NCI-H146 (cell line): Measurements from ENCODE around the gene SV2C.
"Not testable (repeated sequence)": the region's sequence is repeated elsewhere in the genome, so short reads cannot be mapped to it uniquely, and the experiment has no call there.

Source experiments
- DNase-seq: peaks from one replicate; lab custom pipeline; 2025; lab: John Stamatoyannopoulos, UW

SV2C gene

DNA sequence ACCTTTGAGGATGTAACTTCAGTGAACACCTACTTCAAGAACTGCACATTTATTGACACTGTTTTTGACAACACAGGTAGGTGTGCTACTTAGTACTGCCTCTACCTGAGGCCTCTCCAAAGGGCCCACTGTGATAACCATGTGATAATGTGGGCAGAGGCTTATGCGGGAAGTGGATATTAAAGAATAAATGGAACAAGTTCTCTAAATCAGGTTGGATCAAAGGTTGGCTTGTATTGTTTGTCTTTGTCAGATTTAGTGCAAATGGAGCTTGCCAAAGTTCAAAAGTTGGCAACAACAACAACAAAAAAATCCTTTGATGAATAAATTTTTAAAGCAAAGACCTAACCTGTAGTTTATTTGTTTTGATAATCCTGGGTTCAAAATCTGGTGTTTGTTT, 215.7 kb downstream of the SV2C start:
- no peak for DNase-seq

DNA sequence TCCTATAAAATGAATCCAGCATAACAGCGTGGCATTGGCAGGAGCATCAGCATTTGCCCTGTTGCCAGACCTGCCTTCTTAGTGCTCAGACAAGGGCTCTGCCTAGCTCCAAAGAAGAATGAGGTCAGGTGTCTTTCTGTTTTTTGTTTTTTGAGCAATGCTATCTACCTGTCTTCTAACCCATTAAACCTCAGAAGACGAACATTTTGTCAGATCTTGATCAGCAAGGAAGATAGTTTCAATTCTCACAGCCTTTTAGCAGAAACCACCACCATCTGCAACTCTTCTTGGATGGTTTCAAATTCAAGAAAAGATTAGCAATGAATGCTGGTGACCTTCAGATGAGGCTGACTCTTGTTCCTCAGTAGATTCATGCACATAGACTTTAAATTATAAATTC, 216.4 kb downstream of the SV2C start:
- DNase-seq: no peak

DNA sequence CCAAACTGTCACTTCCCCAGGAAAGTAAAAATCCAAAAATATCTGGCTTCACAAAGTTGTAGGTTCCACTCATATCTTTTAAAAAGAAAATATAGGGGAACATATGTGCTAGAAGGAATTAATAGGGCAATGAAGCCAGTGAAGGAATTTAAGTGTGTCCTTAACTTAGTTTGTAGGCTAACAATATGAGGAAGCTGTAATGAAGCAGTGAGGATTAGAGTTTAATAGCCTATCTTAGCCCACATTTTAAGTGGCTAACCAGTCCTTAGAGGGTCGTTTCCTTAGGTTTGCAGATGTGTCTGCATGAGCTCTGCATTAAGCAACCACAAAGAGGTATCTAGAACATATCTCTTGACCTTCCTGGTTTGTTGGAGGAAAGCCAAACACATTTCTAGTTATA, 218.7 kb downstream of the SV2C start:
- not testable (repeated sequence) for DNase-seq

DNA sequence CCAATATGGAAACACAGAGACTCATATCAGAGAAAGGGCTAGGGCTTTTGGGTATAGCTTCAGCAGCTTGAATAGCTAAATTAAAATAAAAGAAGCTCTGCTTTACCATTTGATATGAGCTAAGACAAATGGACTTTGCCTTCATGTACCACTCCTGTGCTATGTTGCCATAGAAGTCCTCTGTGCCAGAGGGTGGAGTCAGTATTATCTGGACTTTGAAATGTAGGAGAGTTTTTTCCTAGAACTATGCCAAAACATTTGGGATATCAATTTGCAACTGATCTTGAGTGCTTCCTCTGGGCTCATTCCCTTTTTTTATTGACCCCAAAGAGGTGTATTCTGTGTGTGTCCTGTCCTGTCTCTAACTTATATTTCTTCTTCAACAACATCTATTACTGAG, 219.5 kb downstream of the SV2C start:
- not testable (repeated sequence) for DNase-seq

DNA sequence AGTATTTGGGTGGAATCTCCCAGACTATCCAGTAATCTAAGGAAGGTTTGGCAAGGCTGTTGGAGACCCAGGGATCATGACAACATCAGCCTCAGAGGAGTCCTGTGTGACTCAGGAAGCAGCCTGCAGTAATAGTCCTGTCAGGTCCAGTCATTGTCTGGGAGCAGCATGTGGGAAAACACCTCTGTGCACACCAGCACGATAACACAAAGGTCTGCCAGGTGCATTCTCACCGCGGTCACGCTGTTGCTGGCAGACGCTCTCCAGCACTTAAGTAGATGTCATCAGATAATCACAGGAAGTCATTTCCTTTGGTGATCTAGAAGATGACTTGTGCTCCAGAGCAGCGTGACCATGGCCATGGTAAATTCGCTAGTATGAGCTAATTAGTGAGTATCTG, 220.7 kb downstream of the SV2C start:
- peak; percentile 44 for DNase-seq

DNA sequence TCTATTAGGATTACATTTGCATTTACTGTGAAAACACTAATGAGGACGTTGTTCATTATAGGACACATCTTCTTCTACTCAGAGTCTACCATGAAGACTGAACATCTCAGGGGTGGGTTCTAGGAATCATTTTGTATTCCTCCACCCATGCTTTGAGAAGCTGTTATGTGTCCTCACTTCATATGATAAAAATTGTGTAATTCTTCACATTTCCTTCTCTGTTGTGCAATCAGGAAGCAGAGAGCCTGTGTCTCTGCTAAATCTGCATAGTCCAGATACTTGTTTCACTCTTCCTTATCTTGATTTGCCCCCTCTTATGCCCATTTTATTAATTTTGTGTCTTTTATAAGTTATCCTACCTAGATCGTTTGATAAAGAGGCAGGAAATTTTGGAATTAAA, 222.1 kb downstream of the SV2C start:
- DNase-seq: no peak

DNA sequence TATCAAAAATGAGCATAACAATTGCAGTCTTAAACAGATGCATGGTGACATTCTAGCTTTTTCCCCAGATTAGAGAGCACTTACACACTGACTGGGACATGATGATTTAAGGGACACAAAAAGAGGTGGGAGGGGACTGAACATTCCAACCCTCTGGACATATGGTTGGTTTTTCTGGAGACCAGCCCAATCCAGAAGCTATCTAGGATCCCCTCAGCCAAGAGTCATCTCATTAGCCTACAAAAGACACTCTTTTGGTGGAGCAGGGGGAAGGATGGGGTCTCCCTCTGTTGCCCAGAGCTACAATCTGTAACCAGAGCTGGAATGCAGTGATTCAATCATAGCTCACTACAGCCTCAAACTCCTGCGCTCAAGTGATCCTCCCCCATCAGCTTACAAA, 222.6 kb downstream of the SV2C start:
- no peak for DNase-seq

DNA sequence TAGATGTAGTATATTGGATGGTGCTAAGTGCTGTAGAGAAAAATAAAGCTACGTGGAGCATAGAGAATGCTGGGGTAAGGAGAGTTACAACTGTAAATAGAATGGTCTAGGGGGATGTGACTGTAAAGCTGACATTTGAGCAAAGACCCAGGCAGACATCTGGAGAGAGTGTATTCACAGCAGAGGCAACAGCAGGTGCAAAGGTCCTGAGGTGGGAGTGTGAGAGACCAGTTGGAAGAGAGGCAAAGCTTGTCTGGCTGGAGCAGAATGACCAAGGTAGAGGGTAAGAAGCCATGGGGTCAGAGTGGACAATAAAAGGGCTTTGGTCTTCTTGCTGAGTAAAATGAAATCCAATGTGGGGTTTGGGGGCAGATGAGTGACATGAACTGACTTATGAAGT, 227.0 kb downstream of the SV2C start:
- DNase-seq: no peak

DNA sequence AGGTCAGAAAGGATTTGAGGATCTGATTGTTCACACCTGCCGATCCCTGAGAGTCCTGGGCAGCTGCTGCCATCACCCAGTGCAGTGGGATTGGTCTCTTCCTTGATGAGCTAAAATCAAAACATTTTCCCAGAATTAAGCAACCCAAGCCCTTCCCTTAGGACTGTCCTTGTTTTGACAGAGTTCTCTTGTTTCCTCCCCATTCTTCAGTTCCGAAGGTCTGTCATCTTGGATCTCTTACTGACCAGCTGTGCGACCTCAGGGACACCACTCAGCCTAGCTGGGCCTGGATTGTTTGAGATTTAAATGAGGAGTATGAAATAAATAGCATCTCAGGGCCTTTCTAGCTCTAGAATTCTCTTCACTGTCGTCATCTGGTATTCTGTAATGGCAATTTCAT, 229.6 kb downstream of the SV2C start:
- DNase-seq: no peak

DNA sequence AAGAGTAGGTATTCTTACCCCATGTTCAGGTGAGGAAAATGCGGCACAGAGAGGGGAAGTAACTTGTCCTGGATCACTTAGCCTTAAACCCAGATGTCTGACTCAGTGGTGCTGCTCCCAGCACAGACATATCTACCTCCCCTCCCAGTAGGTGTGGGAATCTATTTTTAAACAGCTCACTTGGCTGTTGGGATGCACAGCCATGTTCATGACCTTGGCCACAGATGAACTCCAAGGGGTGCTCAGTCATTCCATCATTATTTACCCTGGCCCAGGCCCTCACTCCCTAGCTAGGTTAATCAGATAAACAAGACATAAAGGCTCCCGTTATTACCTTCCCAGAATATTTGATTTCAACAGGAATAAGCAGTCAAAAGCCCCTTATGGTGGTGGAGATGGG, 231.5 kb downstream of the SV2C start:
- DNase-seq: no peak

DNA sequence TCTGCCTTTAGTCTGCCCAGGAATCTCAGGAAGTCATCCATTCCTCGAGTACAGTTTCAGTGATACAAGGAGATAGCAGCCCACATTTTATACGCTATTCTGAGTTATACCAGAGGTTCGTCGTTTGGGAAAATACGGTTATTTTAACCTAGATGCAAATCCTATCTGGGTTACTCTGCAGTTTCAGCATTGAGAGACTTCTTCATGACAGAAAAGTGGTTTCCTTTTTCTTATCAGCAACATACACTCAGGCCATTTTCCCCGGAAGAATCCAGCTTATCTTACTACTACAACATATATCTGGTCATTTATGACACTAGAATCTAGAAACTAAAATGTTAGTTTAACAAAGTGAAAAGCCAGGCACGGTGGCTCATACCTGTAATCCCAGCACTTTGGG, 236.5 kb downstream of the SV2C start:
- DNase-seq: no peak

DNA sequence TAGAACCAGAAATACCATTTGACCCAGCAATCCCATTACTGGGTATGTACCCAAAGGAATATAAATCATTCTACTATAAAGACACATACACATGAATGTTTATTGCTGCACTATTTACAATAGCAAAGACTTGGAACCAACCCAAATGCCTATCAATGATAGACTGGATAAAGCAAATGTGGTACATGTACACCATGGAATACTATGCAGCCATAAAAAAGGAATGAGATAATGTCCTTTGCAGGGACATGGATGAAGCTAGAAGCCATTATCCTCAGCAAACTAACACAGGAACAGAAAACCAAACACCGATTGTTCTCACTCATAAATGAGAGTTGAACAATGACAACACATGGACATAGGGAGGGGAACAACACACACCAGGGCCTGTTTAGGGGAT, 240.3 kb downstream of the SV2C start:
- not testable (repeated sequence) for DNase-seq

DNA sequence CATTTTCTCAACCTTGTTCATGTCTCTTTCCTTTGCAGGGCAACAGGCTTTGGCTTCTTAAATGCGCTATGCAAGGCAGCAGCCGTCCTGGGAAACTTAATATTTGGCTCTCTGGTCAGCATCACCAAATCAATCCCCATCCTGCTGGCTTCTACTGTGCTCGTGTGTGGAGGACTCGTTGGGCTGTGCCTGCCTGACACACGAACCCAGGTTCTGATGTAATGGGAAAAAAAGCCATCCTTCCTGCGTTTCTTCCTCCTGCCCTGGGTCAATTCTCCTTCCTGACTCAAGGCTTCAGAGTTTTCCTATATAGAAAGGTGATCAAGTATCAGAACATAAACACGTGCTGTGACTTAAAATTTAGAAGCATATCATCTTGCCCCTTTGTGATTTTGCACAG, 242.1 kb downstream of the SV2C start:
- DNase-seq: no peak

DNA sequence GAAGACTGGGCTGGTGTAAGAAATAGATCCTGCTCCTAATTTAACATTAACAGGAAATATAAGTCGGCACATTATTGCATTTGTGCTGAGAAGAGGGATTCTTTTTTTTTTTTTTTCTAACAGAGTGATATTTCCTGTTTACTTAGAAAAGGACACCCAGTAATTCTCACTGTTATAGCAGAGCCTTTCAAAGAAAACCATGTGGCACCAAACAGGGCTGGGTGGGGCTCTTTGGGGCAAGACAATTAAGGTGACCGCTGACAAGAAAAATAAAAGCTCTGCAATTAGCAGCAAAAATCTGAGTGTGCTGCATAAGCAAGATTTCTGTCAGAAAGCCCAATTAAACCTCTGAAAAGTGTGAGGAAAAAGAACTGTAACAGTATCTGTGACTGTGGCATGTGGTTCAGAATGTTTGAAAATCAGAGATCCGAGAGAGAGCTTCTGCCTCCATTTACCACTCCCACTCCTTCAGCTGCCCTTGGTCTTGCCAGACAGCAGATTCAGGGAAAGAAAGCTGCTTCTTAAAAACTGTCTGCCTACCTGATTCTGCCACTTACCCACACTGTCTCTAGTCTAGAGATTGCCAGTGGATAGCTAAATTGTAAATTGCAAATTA, 242.8 kb downstream of the SV2C start:
- no peak for DNase-seq

DNA sequence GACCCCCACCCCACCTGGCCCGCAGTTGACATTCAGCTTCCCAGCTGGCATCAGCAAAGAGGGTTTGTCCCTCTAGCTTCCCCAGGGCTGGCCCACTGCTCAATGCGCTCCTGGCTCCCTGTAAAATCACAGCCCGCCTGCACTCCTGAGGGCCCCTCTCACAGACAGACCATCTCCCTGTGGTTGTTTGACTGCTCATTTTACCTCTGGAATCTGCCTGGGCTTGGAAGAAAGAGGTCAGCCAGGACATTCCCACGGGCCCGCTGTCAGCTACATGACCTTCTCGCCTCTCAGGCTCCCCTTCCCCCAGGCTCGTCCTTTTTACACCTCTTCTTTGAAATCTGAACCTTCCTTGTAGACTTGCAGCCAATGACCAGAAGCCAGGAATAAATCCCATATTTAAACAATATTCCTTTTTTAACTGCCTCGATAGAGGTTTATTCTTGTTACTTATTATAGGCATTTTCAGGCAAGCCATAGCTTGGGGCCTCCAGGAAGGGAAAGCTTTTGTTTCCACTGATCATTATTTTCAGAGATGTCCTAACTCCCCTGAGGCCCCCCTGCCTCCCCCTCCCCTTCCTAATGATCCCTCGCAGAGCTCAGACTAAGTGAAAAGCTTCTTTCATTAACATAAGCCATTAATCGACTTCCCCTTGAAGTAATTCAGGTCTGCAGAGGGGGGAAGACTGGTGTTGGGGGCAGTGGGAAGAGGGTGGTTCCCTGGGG, 243.6 kb downstream of the SV2C start:
- no peak for DNase-seq

DNA sequence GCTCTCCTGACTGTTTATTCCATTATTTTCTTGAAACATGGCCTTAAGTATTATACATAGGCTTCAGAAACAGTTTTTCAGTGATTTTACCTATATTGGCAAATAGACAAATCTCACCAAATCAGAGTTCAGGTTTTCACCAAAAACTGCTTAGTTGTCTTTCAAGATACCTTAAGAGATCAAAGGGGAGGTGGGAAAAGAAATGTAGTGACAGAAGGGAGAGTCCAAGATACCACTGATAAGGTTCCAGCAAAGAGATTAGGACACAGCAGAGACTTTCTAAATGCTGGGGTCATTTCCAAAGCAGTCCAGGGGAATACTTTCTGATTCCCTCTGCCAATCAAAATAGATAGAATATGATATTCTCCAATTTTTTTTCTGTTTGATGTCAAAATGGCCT, 246.2 kb downstream of the SV2C start:
- no peak for DNase-seq

DNA sequence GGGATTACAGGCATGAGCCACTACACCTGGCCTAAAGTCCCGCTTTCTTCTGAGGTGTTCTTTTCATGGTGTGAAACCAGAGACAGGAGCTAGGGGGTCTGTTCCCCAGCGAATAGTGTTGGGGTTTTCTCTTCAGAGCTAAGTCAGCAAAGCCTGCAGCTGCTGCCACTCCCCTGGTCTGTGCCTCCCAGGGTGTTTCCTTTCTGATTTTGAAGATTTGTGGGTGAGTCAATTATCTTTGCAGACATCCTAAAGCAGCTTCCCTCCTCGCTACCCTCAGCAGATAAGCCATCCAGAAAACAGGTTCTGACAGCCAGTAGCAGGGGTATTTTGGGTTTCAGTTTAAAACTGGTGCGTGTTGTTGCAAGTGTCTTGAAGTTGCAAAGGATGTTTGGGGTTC, 247.9 kb downstream of the SV2C start:
- no peak for DNase-seq

DNA sequence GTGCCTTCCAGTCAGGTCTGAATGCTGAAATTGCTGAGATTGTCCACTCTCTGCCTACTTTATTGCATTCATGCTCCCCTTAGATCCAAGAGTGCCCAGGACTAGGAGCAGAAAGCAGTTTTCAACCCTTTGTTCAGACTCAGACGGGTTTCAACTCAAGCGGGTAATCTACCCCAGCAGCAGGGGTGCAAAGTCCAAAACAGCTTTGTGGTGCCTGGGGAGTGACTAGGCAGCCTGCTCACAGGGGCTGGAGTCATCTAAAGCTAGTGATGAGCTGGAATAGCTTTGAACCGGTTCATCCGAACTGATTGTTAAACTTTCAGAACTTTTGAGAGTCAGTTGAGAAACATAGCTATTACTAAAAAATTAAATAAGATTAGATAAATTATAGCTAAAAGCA, 248.9 kb downstream of the SV2C start:
- no peak for DNase-seq

DNA sequence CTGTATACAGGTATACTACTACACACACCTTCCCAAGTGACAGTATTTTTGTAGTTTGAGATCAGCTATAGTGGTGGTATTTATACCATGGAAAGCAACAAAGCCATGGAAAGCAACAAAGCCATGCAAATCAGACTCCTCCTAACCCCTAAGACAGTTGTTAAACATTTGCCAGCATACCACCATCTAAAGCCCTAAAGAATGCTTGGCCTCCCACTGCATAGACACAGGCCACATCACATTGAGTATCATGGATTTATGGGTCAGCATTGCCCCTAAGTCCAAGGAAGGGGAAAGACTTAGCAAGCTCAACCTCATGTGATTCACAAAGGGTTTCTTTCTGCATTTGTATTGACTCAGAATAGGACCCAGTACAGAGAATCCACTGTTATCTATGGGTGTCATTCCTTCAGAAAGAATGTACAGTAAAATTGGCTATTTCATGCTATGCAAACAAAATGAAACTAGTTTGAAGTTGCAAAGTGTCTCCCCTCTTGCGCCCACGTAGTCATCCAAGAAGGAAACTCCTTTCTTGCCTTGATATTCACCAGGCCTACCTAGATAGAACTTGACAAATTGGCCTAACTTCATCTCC, 249.5 kb downstream of the SV2C start:
- DNase-seq: no peak

DNA sequence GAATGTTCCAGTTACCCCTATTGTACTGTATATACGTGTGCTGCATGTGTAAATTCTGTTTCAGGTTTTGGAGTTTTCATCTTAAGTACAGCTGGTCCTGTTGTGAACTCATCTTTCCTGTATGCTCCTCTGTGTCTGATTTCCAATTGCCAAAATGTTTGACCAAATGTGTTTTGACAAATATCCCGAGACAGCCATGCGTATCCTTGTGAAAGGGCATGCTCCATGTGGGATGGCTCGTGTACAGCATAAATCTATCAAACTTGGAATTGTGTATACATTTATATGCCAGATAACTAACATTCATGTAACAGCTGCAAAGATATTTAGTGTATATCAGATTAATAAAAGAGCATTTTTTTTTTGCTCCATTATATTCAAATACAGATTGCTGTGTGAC, 250.4 kb downstream of the SV2C start:
- no peak for DNase-seq

DNA sequence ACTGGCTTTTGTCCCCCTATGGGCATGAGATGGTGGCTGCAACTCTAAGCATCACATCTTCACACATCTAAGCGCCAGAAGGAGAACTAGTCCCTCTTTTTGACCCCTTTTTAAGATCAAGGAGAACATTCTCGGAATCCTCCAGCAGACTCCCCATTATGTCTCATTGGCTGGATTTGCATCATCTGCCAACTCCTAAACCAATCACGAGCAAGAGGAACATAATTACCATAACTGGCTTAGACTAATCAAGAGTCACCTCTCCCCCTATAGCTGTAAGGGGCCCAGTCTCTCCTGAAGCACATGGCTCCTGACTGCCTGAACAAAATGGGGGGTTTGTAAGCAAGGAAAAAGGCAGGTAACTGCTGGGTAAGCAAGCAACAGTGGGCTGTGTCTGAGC, 251.4 kb downstream of the SV2C start:
- no peak for DNase-seq

DNA sequence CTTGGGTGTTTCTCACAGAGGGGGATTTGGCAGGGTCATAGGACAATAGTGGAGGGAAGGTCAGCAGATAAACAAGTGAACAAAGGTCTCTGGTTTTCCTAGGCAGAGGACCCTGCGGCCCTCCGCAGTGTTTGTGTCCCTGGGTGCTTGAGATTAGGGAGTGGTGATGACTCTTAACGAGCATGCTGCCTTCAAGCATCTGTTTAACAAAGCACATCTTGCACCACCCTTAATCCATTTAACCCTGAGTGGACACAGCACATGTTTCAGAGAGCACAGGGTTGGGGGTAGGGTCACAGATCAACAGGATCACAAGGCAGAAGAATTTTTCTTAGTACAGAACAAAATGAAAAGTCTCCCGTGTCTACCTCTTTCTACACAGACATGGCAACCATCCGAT, 252.3 kb downstream of the SV2C start:
- not testable (repeated sequence) for DNase-seq

DNA sequence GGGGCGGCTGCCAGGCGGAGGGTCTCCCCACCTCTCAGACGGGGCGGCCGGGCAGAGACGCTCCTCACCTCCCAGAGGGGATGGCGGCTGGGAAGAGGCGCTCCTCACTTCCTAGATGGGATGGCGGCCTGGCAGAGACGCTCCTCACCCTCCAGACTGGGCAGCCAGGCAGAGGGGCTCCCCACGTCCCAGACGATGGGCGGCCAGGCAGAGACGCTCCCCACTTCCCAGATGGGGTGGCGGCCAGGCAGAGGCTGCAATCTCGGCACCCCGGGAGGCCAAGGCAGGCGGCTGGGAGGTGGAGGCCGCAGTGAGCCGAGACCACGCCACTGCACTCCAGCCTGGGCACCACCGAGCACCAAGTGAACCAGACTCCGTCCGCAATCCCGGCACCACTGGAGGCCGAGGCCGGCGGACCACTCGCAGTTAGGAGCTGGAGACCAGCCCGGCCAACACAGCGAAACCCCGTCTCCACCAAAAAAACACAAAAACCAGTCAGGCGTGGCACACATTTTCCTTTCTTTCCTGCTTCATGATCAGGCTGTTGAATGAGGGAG, 253.1 kb downstream of the SV2C start:
- not testable (repeated sequence) for DNase-seq
